KG1 (cell line): ENCODE data around the gene ARX.
A peak's percentile ranks its signal among the peaks of the same experiment; 100 is the strongest.

ENCODE experiments used
- DNase-seq: peaks from one replicate; lab custom pipeline; 2025; lab: John Stamatoyannopoulos, UW

The ARX gene

GRCh38 chrX:25015486-25016360 is at the start of gene ARX:
TSS of gene ARX (minus strand) at chrX:25015965. CDS start at chrX:25015737, 228 bp downstream.
- no peak for DNase-seq

- DNase-seq: no peak
Observed at GRCh38 chrX:25059273-25059672, 43.5 kb upstream of the ARX start.

- no peak for DNase-seq
Observed at GRCh38 chrX:25052798-25053534, 37.2 kb upstream of the ARX start.

- no peak for DNase-seq
Observed at GRCh38 chrX:25049971-25050370, 34.2 kb upstream of the ARX start.

- peak; percentile 1 for DNase-seq
Observed at GRCh38 chrX:25049357-25049756, 33.6 kb upstream of the ARX start.

- DNase-seq: no peak
Observed at GRCh38 chrX:25048178-25048577, 32.4 kb upstream of the ARX start.

GRCh38 chrX:25043192-25043591 is 27.4 kb upstream of the ARX start:
- DNase-seq: no peak

- no peak for DNase-seq
Observed at GRCh38 chrX:25039036-25039435, 23.3 kb upstream of the ARX start.

- DNase-seq: no peak
Observed at GRCh38 chrX:25034889-25035288, 19.1 kb upstream of the ARX start.

- no peak for DNase-seq
Observed at GRCh38 chrX:25029288-25029825, 13.6 kb upstream of the ARX start.

- no peak for DNase-seq
Observed at GRCh38 chrX:25028726-25029125, 13.0 kb upstream of the ARX start.

GRCh38 chrX:25026576-25026975 is 10.8 kb upstream of the ARX start:
- no peak for DNase-seq

- DNase-seq: no peak
Observed at GRCh38 chrX:25025615-25026014, 9.8 kb upstream of the ARX start.

- no peak for DNase-seq
Observed at GRCh38 chrX:25023908-25024307, 8.1 kb upstream of the ARX start.

GRCh38 chrX:25022499-25023325 is 6.9 kb upstream of the ARX start:
- no peak for DNase-seq

- DNase-seq: peak; percentile 4
Observed at GRCh38 chrX:25020905-25021449, 5.2 kb upstream of the ARX start.

- DNase-seq: no peak
Observed at GRCh38 chrX:25020391-25020904, 4.7 kb upstream of the ARX start.

- DNase-seq: no peak
Observed at GRCh38 chrX:25019707-25020390, 4.1 kb upstream of the ARX start.

- no peak for DNase-seq
Observed at GRCh38 chrX:25018682-25019081, 2.9 kb upstream of the ARX start.

- no peak for DNase-seq
Observed at GRCh38 chrX:25017667-25018247, 2.0 kb upstream of the ARX start.
